ENCODE data around the gene CCDC157.
A peak's percentile ranks its signal among the peaks of the same experiment; 100 is the strongest.

Gene CCDC157

GRCh38 chr22:30416403-30416802 is 59.6 kb downstream of the CCDC157 start:
- DNase-seq, result no peak

- DNase-seq, result no peak
These were observed 60.0 kb downstream of the CCDC157 start for GRCh38 chr22:30416837-30417236.

- peak; percentile 59 for DNase-seq
These were observed 63.7 kb downstream of the CCDC157 start for GRCh38 chr22:30420347-30421125.

GRCh38 chr22:30421695-30422480 is 65.1 kb downstream of the CCDC157 start:
- peak; percentile 71 for DNase-seq

- DNase-seq, result peak; percentile 91
These were observed 65.9 kb downstream of the CCDC157 start for GRCh38 chr22:30422481-30423300.

- no peak for DNase-seq
These were observed 66.6 kb downstream of the CCDC157 start for GRCh38 chr22:30423301-30423958.

- peak; percentile 99 for DNase-seq
These were observed 67.2 kb downstream of the CCDC157 start for GRCh38 chr22:30423959-30424533.

GRCh38 chr22:30424534-30425326 is 67.9 kb downstream of the CCDC157 start:
- no peak for DNase-seq

GRCh38 chr22:30425327-30425615 is 68.5 kb downstream of the CCDC157 start:
- DNase-seq, result no peak

- DNase-seq, result peak; percentile 59
These were observed 69.0 kb downstream of the CCDC157 start, which contains the start of gene MTFP1 for GRCh38 chr22:30425616-30426387. MTFP1 (plus strand) TSS chr22:30425768; CDS start chr22:30425880, 112 bp downstream.

Measured in inflammatory macrophage treated with lipopolysaccharide for 4 hours (primary cell).